CD4-positive, alpha-beta memory T cell (primary cell): ENCODE results near the gene ARL11. TPM values are rescaled to one million over a fixed set of nuclear protein-coding genes. Genes with fewer than 3 reads are reported as not detected.
"Not testable (repeated sequence)": the region's sequence is repeated elsewhere in the genome, so short reads cannot be mapped to it uniquely, and the experiment has no call there.

ENCODE experiments used
- CTCF ChIA-PET: fragments of 350-600 bp; sonication (Branson Sonifier 250); formaldehyde crosslinking; loops from one replicate; lab custom pipeline; 2021; ENCODE audit warnings: inconsistent platforms; ENCODE audit not compliant: partially characterized antibody; lab: Charles Lee
- POLR2A ChIA-PET: fragments of 350-600 bp; sonication (Branson Sonifier 250); formaldehyde crosslinking; loops from one replicate; lab custom pipeline; 2021; ENCODE audit not compliant: partially characterized antibody; lab: Charles Lee
- DNase-seq, 5 donors: peaks; one replicate each; pipeline versions ENCODE4 v3.0.0 to v3.0.0-alpha.2; 2020 to 2022; ENCODE audit warnings: mixed read lengths in 1 of 5
- H3K27ac ChIP-seq: one replicate; pipeline ENCODE4 v1.7.0; 2013; ENCODE audit warnings: low read depth, low read length
- H3K27me3 ChIP-seq: 2 replicates; pipeline ENCODE4 v1.7.0; 2013; ENCODE audit warnings: mild to moderate bottlenecking, low read length, moderate library complexity; ENCODE audit not compliant: insufficient read depth
- H3K36me3 ChIP-seq: 2 replicates; pipeline ENCODE4 v1.7.0; 2013; ENCODE audit warnings: mild to moderate bottlenecking, low read length, moderate library complexity; ENCODE audit not compliant: insufficient read depth
- H3K4me1 ChIP-seq: 2 replicates; pipeline ENCODE4 v1.7.0; 2013; ENCODE audit warnings: mild to moderate bottlenecking, low read length, moderate library complexity; ENCODE audit not compliant: insufficient read depth
- H3K4me3 ChIP-seq, 2 donors: one replicate each; pipeline ENCODE4 v1.7.0; 2013; ENCODE audit warnings: low read length in 2 of 2, mild to moderate bottlenecking in 1 of 2
- H3K9me3 ChIP-seq, 2 donors: one replicate each; pipeline ENCODE4 v1.7.0; 2013; ENCODE audit warnings: low read length in 2 of 2, control low read depth in 1 of 2; ENCODE audit not compliant: control insufficient read depth in 1 of 2
- H3K27ac Mint-ChIP-seq, 7 donors: one replicate each; pipeline ENCODE4 v1.8.0; 2020 to 2021; ENCODE audit warnings: mixed read lengths in 7 of 7, mild to moderate bottlenecking in 6 of 7, inconsistent platforms in 3 of 7, moderate library complexity in 3 of 7
- H3K27me3 Mint-ChIP-seq, 2 donors: one replicate each; pipeline ENCODE4 v1.8.0; 2020 to 2021; ENCODE audit warnings: mixed read lengths in 2 of 2
- H3K36me3 Mint-ChIP-seq, 2 donors: one replicate each; pipeline ENCODE4 v1.8.0; 2020 to 2021; ENCODE audit warnings: mixed read lengths in 2 of 2, inconsistent platforms in 1 of 2, mild to moderate bottlenecking in 1 of 2
- H3K4me1 Mint-ChIP-seq, 4 donors: one replicate each; pipeline ENCODE4 v1.8.0; 2020 to 2021; ENCODE audit warnings: mixed read lengths in 4 of 4, mild to moderate bottlenecking in 1 of 4
- H3K4me3 Mint-ChIP-seq, 8 donors: one replicate each; pipeline ENCODE4 v1.8.0; 2020 to 2021; ENCODE audit warnings: mixed read lengths in 8 of 8, mild to moderate bottlenecking in 7 of 8, moderate library complexity in 6 of 8, inconsistent platforms in 3 of 8
- H3K9me3 Mint-ChIP-seq, 8 donors: one replicate each; pipeline ENCODE4 v1.8.0; 2020 to 2021; ENCODE audit warnings: mixed read lengths in 8 of 8, mild to moderate bottlenecking in 5 of 8, inconsistent platforms in 3 of 8, moderate library complexity in 1 of 8
- intact Hi-C: fragments of 100-400 bp; cut with micrococcal nuclease; formaldehyde crosslinking; loops from one replicate; pipeline ENCODE4 v1.15.1; 2023
- polyA plus RNA-seq, 2 donors: library from polyadenylated mRNA; unstranded; fragments of 300-500 nt; fragmentation: Illumina TruSeq; gene quantifications; one replicate each; pipeline ENCODE4 v1.2.3, GENCODE V29; 2021
- total RNA-seq, 2 experiments: library from RNA; stranded (reverse); gene quantifications; one replicate each; pipeline ENCODE4 v1.2.3, GENCODE V29; 2021

Gene ARL11
- total and polyA plus RNA-seq, 4 experiments from 2014 or later, result 0.15 to 0.55 (median 0.41) TPM

GRCh38 chr13:49612042-49612441 is 16.3 kb upstream of the ARL11 start:
- H3K4me1 Mint-ChIP-seq, H3K27me3 ChIP-seq, H3K36me3 ChIP-seq, H3K4me3 Mint-ChIP-seq, H3K27ac Mint-ChIP-seq, DNase-seq, H3K27ac ChIP-seq, H3K36me3 Mint-ChIP-seq, intact Hi-C loops, H3K27me3 Mint-ChIP-seq, H3K4me1 ChIP-seq, H3K4me3 ChIP-seq, H3K9me3 ChIP-seq: not testable (repeated sequence)
- ChIA-PET POLR2A (interaction anchor here (0.5 kb wide), 1 partner anchor 1517 kb away, joined by 3 read pairs; no protein-coding TSS in a partner anchor), CTCF (interaction anchor here (0.8 to 1.1 kb wide), 4 partner anchors 230 to 317 kb away, joined by 3 to 4 read pairs (median 3); no protein-coding TSS in a partner anchor)
- peaks cover 0 to 14% (median 7%) of the 10 kb centered on the region in 8 donors for H3K9me3 Mint-ChIP-seq

GRCh38 chr13:49615836-49616675 is 12.3 kb upstream of the ARL11 start:
- peaks cover 0 to 3% (median 0%) of the 10 kb centered on the region in 4 donors for H3K4me1 Mint-ChIP-seq
- no peak overlapping the region for H3K27ac ChIP-seq
- ChIA-PET CTCF (interaction anchor here (1.2 kb wide), 1 partner anchor 9 kb away, joined by 6 read pairs; no protein-coding TSS in a partner anchor), POLR2A (no interaction called here)
- peaks cover 3 to 4% of the 10 kb centered on the region in 2 donors for H3K27me3 Mint-ChIP-seq
- no peaks in the 10 kb centered on the region for H3K9me3 ChIP-seq
- H3K4me1 ChIP-seq, result no peaks in the 10 kb centered on the region
- H3K36me3 Mint-ChIP-seq, result peaks cover 3 to 6% of the 10 kb centered on the region in 2 donors
- H3K9me3 Mint-ChIP-seq, result peaks cover 0 to 14% (median 6%) of the 10 kb centered on the region in 8 donors
- no peak for DNase-seq
- no peaks in the 10 kb centered on the region for H3K36me3 ChIP-seq
- no peak overlapping the region for H3K4me3 ChIP-seq
- peak overlapping the region in 1 of 7 donors; percentile 4 for H3K27ac Mint-ChIP-seq
- no peaks in the 10 kb centered on the region for H3K27me3 ChIP-seq
- intact Hi-C loops, result no loop called here
- H3K4me3 Mint-ChIP-seq, result no peak overlapping the region

GRCh38 chr13:49616676-49617065 is 11.6 kb upstream of the ARL11 start:
- no peak for DNase-seq
- intact Hi-C loops, result no loop called here
- H3K36me3 ChIP-seq, result no peaks in the 10 kb centered on the region
- H3K4me1 ChIP-seq, result no peaks in the 10 kb centered on the region
- Mint-ChIP-seq H3K27me3 (peaks cover 3 to 4% of the 10 kb centered on the region in 2 donors), H3K27ac (no peak overlapping the region), H3K4me3 (no peak overlapping the region), H3K36me3 (peaks cover 0 to under 1% of the 10 kb centered on the region in 2 donors), H3K9me3 (peaks cover 0 to 9% (median under 1%) of the 10 kb centered on the region in 8 donors), H3K4me1 (peaks cover 0 to 3% (median 0%) of the 10 kb centered on the region in 4 donors)
- ChIA-PET CTCF (no interaction called here), POLR2A (no interaction called here)
- no peak overlapping the region for H3K27ac ChIP-seq
- no peak overlapping the region for H3K4me3 ChIP-seq
- H3K9me3 ChIP-seq, result no peaks in the 10 kb centered on the region
- no peaks in the 10 kb centered on the region for H3K27me3 ChIP-seq

GRCh38 chr13:49620170-49620621 is 8.1 kb upstream of the ARL11 start:
- Histone ChIP-seq H3K4me1 (no peaks in the 10 kb centered on the region), H3K27ac (no peak overlapping the region), H3K36me3 (no peaks in the 10 kb centered on the region), H3K27me3 (no peaks in the 10 kb centered on the region), H3K4me3 (no peak overlapping the region), H3K9me3 (no peaks in the 10 kb centered on the region)
- Mint-ChIP-seq H3K27me3 (peaks cover 4% of the 10 kb centered on the region in 2 donors), H3K4me3 (peak overlapping the region in 2 of 8 donors; percentile 55 to 67), H3K4me1 (peaks cover 0 to 3% (median 0%) of the 10 kb centered on the region in 4 donors), H3K27ac (peak overlapping the region in 1 of 7 donors; percentile 29), H3K9me3 (no peaks in the 10 kb centered on the region), H3K36me3 (no peaks in the 10 kb centered on the region)
- no peak for DNase-seq
- intact Hi-C loops, result no loop called here
- CTCF ChIA-PET, result interaction anchor here (0.6 to 1.0 kb wide), 2 partner anchors 11 to 227 kb away, joined by 3 to 5 read pairs; no protein-coding TSS in a partner anchor
- POLR2A ChIA-PET, result no interaction called here

- H3K36me3 Mint-ChIP-seq, result no peaks in the 10 kb centered on the region
- H3K27ac ChIP-seq, result no peak overlapping the region
- H3K27me3 ChIP-seq, result no peaks in the 10 kb centered on the region
- H3K4me3 Mint-ChIP-seq, result no peak overlapping the region
- peaks cover 0 to 3% (median 0%) of the 10 kb centered on the region in 4 donors for H3K4me1 Mint-ChIP-seq
- no peak for DNase-seq
- intact Hi-C loops, result no loop called here
- CTCF ChIA-PET, result no interaction called here
- H3K4me1 ChIP-seq, result no peaks in the 10 kb centered on the region
- H3K27me3 Mint-ChIP-seq, result peaks cover 4% of the 10 kb centered on the region in 2 donors
- POLR2A ChIA-PET, result no interaction called here
- no peaks in the 10 kb centered on the region for H3K36me3 ChIP-seq
- H3K27ac Mint-ChIP-seq, result no peak overlapping the region
- no peak overlapping the region for H3K4me3 ChIP-seq
- H3K9me3 ChIP-seq, result no peaks in the 10 kb centered on the region
- no peaks in the 10 kb centered on the region for H3K9me3 Mint-ChIP-seq
These were observed 5.9 kb upstream of the ARL11 start for GRCh38 chr13:49622174-49622946.

GRCh38 chr13:49624229-49624628 is 4.1 kb upstream of the ARL11 start:
- ChIA-PET CTCF (no interaction called here), POLR2A (no interaction called here)
- Mint-ChIP-seq H3K4me3 (no peak overlapping the region), H3K27ac (peak overlapping the region in 1 of 7 donors; percentile 3), H3K27me3 (peaks cover 2 to 4% of the 10 kb centered on the region in 2 donors), H3K36me3 (no peaks in the 10 kb centered on the region), H3K4me1 (peaks cover 3 to 11% (median 10%) of the 10 kb centered on the region in 4 donors), H3K9me3 (no peaks in the 10 kb centered on the region)
- H3K4me1 ChIP-seq, result peaks cover 9% of the 10 kb centered on the region
- no peaks in the 10 kb centered on the region for H3K9me3 ChIP-seq
- H3K4me3 ChIP-seq, result no peak overlapping the region
- no peaks in the 10 kb centered on the region for H3K27me3 ChIP-seq
- intact Hi-C loops, result no loop called here
- H3K36me3 ChIP-seq, result no peaks in the 10 kb centered on the region
- no peak overlapping the region for H3K27ac ChIP-seq
- DNase-seq, result no peak
